Omental fat pad (tissue), 4 donors: ENCODE results near the gene RBFOX1. TPM values are rescaled to one million over a fixed set of nuclear protein-coding genes. Genes with fewer than 3 reads are reported as not detected.

Experiments
- ATAC-seq: fragments of 150-250 bp; one replicate; pipeline ENCODE4 v1.9.1; 2016; ENCODE audit warnings: mild to moderate bottlenecking, moderate library complexity; ENCODE audit not compliant: low FRiP score
- DNase-seq: peaks from one replicate; pipeline ENCODE4 v3.0.0-alpha.2; 2019; ENCODE audit warnings: low spot score
- total RNA-seq, 4 donors: library from RNA; depleted of rRNA; stranded (reverse); fragments of >200 nt; gene quantifications; one replicate each; pipeline ENCODE4 v1.1.0, GENCODE V29; 2016
- TF ChIP-seq, protein P1 (sequence below), 3 donors: fragments of 450-650 bp; IDR thresholded peaks; one replicate each; pipeline ENCODE4 v1.5.1; 2016 to 2017; ENCODE audit warnings: antibody characterized with exemption in 3 of 3, mild to moderate bottlenecking in 3 of 3, moderate library complexity in 2 of 3

The RBFOX1 gene
- total RNA-seq, 4 donors from 2014 or later = 0.24 to 2.9 (median 1.1) TPM; not detected in 1

DNA sequence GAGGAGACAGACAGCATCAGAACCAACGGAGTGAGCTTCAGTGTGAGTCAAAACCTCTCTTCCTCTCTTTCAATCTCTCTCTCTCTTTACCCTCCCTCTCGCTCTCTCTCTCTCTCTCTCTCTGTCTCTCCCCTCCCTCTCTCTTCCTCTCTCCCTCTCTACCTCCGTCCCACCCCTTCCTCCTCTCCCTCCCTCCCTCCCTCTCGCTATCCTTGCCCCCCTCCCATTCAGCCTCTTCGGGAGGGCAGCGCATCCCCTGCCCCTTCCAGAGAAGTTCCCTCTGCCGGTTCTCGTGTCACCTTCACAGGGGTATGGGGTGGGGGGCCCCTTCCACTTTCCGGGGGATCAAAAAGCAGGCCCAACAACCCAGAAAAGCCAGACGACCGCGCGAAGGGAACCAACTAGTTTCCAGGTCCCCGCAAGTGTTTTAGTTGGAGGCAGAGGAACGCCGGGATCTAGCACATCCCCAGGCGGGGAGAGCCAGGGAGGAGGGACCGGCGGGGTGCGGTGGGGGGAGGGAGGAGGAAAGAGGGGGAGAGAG, 28.9 kb upstream of the RBFOX1 start:
- peak; percentile 56 for ATAC-seq
- no peak for DNase-seq
- TF ChIP-seq, protein P1, sequence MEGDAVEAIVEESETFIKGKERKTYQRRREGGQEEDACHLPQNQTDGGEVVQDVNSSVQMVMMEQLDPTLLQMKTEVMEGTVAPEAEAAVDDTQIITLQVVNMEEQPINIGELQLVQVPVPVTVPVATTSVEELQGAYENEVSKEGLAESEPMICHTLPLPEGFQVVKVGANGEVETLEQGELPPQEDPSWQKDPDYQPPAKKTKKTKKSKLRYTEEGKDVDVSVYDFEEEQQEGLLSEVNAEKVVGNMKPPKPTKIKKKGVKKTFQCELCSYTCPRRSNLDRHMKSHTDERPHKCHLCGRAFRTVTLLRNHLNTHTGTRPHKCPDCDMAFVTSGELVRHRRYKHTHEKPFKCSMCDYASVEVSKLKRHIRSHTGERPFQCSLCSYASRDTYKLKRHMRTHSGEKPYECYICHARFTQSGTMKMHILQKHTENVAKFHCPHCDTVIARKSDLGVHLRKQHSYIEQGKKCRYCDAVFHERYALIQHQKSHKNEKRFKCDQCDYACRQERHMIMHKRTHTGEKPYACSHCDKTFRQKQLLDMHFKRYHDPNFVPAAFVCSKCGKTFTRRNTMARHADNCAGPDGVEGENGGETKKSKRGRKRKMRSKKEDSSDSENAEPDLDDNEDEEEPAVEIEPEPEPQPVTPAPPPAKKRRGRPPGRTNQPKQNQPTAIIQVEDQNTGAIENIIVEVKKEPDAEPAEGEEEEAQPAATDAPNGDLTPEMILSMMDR (IDR thresholded peaks at IDR 0.05) = no peak

DNA sequence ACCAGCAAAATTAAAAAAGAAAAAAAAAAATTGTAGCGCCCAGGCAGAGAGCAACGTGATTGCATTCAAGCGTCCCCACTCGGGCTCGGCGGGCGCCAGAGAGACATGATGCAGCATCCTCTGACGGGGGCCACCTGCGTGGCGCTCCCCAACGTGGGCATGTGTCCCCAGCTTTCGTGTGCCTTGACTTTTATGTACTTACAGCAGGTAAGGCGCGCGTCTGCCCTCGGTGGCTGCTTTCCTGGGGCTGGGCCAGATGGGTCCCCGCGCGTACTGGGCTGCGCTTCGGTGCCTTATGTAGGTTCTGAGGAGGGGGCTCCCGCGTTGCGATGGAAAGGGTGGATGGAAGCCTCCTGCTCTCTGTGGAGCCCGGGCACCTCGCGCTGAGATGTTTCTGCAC, 28.4 kb upstream of the RBFOX1 start:
- TF ChIP-seq, protein P1 (IDR thresholded peaks at IDR 0.05) = no peak
- ATAC-seq (no peak), DNase-seq (no peak)

DNA sequence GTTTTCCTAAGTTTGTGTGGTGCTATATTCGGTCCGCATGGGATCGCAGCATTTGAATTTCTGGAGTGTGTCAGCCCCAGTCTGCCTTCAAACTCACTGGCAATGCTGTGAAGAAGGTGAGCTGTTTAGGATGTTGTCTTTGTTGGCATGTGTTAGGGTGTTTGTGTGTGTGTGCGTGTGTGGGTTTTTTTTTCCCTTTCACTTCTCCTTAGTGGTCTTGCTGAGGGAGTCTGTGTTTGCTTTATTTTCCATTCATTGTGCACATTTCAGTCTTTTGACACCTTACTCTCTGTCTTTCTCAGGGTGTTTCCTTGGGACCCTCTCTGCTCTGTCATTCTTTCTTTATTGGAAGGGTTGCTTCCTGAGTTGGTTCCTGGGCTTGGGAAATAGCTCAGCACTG, 27.7 kb upstream of the RBFOX1 start:
- no peak for ATAC-seq
- DNase-seq = no peak
- TF ChIP-seq, protein P1 (IDR thresholded peaks at IDR 0.05) = no peak

DNA sequence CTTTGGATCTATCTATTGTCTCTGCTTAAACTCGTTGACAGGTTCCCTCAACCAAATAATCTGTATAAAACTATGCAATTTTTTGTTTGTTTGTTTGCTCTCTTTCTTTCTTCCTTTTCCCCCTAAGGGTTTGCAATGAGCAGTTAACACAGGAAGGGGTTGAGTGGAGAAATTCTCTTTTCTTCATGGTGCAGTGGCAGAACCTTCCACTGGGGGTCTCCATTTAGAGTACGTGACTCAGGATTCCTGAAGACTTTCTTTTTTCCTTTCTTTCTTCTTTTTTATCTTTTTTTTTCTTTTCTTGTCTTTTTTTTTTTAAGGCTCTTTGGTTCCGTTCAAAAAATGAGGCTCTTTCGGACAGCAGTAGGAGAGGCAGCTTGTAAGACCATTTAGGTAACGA, 19.5 kb upstream of the RBFOX1 start:
- no peak for DNase-seq
- no peak for ATAC-seq
- TF ChIP-seq, protein P1 (IDR thresholded peaks at IDR 0.05) = no peak

DNA sequence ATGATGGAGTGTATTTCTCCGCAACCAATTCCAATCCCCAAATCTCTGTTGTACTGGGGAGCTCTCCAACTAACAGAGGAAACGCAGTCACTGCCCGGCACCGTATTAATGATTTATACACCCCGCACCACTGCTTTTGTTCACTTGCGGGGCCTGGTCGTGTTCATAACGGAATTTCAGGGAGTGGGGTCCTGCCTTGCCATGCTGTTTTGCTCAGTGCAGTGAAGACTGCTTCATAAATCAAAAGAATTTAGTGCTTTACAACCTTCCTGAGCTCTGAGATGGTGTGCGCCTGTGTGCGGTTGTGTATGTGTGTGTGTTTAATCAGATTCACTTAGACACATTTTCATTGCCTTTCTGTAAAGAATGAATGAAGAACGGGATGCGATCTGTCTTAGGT, 18.5 kb upstream of the RBFOX1 start:
- ATAC-seq (no peak), DNase-seq (no peak)
- TF ChIP-seq, protein P1 (IDR thresholded peaks at IDR 0.05) = no peak

DNA sequence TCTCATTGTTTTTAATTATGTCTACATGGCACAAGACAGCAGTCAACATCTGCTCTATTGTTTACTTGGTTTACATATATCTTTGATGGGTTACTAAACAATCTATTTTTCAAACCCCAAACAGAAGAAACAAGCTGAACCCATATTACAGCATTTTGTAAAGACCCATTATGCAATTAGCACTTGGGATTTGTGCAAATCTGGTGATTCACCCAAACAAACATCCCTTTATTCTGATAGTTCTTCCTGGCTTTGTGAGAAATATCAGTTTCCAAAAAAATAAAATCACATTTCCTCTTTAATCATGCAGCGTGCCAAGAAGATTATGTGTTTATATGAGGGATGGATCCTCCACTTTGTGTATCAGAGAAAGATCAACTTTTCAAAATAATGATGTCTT, 16.8 kb upstream of the RBFOX1 start:
- no peak for DNase-seq
- ATAC-seq = peak; percentile 49
- TF ChIP-seq, protein P1 (IDR thresholded peaks at IDR 0.05) = no peak

DNA sequence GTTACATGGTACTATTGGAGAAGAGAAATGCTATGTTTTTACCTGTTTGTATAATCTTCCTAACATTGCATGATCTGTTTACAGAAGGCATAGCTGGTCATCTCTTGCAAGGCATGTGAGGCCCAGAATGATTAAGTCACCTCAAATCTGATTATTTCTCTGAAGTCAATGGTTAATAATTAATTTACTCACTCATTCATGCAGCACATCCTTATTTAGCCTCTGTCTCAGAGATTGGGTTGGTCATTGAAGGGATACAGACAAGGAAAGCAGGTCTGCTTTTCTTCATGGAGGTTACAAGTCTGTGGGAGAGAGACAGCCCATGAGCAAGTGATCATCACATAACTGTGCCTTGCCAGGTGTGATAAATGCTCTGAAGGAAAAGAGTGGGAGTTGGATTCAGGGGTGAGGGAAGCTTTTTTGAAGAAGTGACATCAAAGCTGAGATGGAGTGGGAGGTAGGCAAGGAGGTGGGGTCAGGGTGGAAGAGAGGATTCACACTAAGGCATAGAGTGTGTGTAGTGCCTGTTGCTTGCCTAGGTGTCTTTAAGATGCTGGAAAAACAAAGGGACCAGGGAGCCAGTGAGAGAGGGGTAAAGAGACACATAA, 16.3 kb upstream of the RBFOX1 start:
- DNase-seq (no peak), ATAC-seq (no peak)
- TF ChIP-seq, protein P1 (IDR thresholded peaks at IDR 0.05) = no peak
